H1 (cell line): ENCODE measurements around the gene HSPA1L. TPM values are rescaled to one million over a fixed set of nuclear protein-coding genes. Genes with fewer than 3 reads are reported as not detected.

Experiments
- CTCF ChIA-PET: fragments of 300-600 bp; sonication (Branson Sonifier 250); formaldehyde crosslinking; loops from one replicate; lab custom pipeline; 2021; ENCODE audit not compliant: partially characterized antibody; lab: Charles Lee
- POLR2A ChIA-PET: fragments of 300-600 bp; sonication (Branson Sonifier 250); formaldehyde crosslinking; loops from one replicate; lab custom pipeline; 2021; ENCODE audit warnings: inconsistent platforms; ENCODE audit not compliant: partially characterized antibody; lab: Charles Lee
- DNase-seq, 2 experiments: peaks; one replicate each; pipeline versions ENCODE4 v3.0.0 to v3.0.0-alpha.2; 2010 to 2022; ENCODE audit warnings: low spot score in 2 of 2, low read depth in 1 of 2, mixed read lengths in 1 of 2
- FAIRE-seq: peaks from 2 replicates; lab custom pipeline; 2011; peaks lifted over from hg19 to GRCh38; lab: Jason Lieb, UNC
- H2AFZ ChIP-seq: 2 replicates; pipeline ENCODE4 v1.8.1; 2012; ENCODE audit warnings: low read length, inconsistent platforms
- H2AK5ac ChIP-seq: 2 replicates; pipeline ENCODE4 v1.6.1; 2013; ENCODE audit warnings: low read depth, low read length
- H2BK120ac ChIP-seq: replicated peaks from 2 replicates; pipeline ENCODE3; 2013; ENCODE audit warnings: low read depth, low read length, inconsistent platforms
- H2BK12ac ChIP-seq: 2 replicates; pipeline ENCODE4 v1.6.1; 2013; ENCODE audit warnings: low read depth, low read length
- H2BK15ac ChIP-seq: 2 replicates; pipeline ENCODE4 v1.6.1; 2013; ENCODE audit warnings: low read length
- H2BK20ac ChIP-seq: 2 replicates; pipeline ENCODE4 v1.6.1; 2013; ENCODE audit warnings: low read length
- H2BK5ac ChIP-seq: 2 replicates; pipeline ENCODE4 v1.6.1; 2013; ENCODE audit warnings: low read depth, low read length
- H3K14ac ChIP-seq: 2 replicates; pipeline ENCODE4 v1.6.1; 2013; ENCODE audit warnings: inconsistent platforms; ENCODE audit not compliant: insufficient read length
- H3K18ac ChIP-seq: 2 replicates; pipeline ENCODE4 v1.6.1; 2013; ENCODE audit warnings: low read length; ENCODE audit errors: extremely low read depth
- H3K23ac ChIP-seq: 2 replicates; pipeline ENCODE4 v1.6.1; 2013; ENCODE audit warnings: inconsistent platforms; ENCODE audit not compliant: insufficient read length
- H3K23me2 ChIP-seq: 2 replicates; pipeline ENCODE4 v1.6.1; 2013; ENCODE audit warnings: low read depth, low read length
- H3K27ac ChIP-seq: 2 replicates; pipeline ENCODE4 v1.6.1; 2011; ENCODE audit warnings: low read depth, low read length, inconsistent platforms
- H3K27me3 ChIP-seq, 4 experiments: replicated peaks in 1 of 4; 1 replicate in 1 of 4; 2 replicates in 3 of 4; pipeline versions ENCODE4 v1.6.1 to v1.8.1; 2011 to 2013; ENCODE audit warnings: low read length in 3 of 4, mild to moderate bottlenecking in 3 of 4, inconsistent platforms in 2 of 4, mixed read lengths in 2 of 4, moderate library complexity in 1 of 4; ENCODE audit not compliant: control insufficient read depth in 3 of 4, insufficient read depth in 3 of 4; ENCODE audit errors: extremely low read depth in 1 of 4
- H3K36me3 ChIP-seq, 4 experiments: 2 replicates each; pipeline versions ENCODE4 v1.6.1 to v1.8.1; 2011 to 2013; ENCODE audit warnings: mild to moderate bottlenecking in 4 of 4, low read length in 3 of 4, moderate library complexity in 2 of 4, control low read depth in 1 of 4, inconsistent platforms in 1 of 4; ENCODE audit not compliant: insufficient read depth in 4 of 4, control insufficient read depth in 2 of 4
- H3K4ac ChIP-seq: replicated peaks from 2 replicates; pipeline ENCODE3; 2013; ENCODE audit warnings: low read length, low read depth, mixed read lengths, inconsistent platforms; ENCODE audit not compliant: insufficient read length
- H3K4me1 ChIP-seq, 4 experiments: replicated peaks in 1 of 4; 1 replicate in 1 of 4; 2 replicates in 3 of 4; pipeline versions ENCODE4 v1.6.1 to v1.8.1; 2011 to 2013; ENCODE audit warnings: low read length in 3 of 4, inconsistent platforms in 2 of 4, mixed read lengths in 1 of 4; ENCODE audit not compliant: insufficient read depth in 4 of 4, control insufficient read depth in 3 of 4
- H3K4me2 ChIP-seq, 2 experiments: 2 replicates each; pipeline versions ENCODE4 v1.6.1 to v1.8.1; 2011 to 2013; ENCODE audit warnings: low read depth in 2 of 2, low read length in 2 of 2, control low read depth in 1 of 2, inconsistent platforms in 1 of 2, mild to moderate bottlenecking in 1 of 2; ENCODE audit not compliant: insufficient read depth in 1 of 2
- H3K4me3 ChIP-seq, 4 experiments: fragments of 200-600, 300-600 bp in 1 of 4; sonication (generic), shearing (Covaris generic), sonication (Bioruptor Twin) in 1 of 4; 2 replicates each; pipeline versions ENCODE4 v1.5.1 to v1.8.1; 2011 to 2016; ENCODE audit warnings: low read length in 4 of 4, low read depth in 3 of 4, control low read depth in 2 of 4, inconsistent platforms in 2 of 4, mild to moderate bottlenecking in 2 of 4, mixed read lengths in 1 of 4, moderate library complexity in 1 of 4; ENCODE audit not compliant: insufficient read depth in 2 of 4; ENCODE audit errors: extremely low read depth in 1 of 4
- H3K56ac ChIP-seq: replicated peaks from 2 replicates; pipeline ENCODE3; 2013; ENCODE audit warnings: low read depth, mild to moderate bottlenecking, mixed read lengths, low read length, inconsistent platforms; ENCODE audit not compliant: insufficient read length
- H3K79me1 ChIP-seq: 2 replicates; pipeline ENCODE4 v1.6.1; 2013; ENCODE audit warnings: low read depth, low read length, control low read depth
- H3K79me2 ChIP-seq, 2 experiments: 2 replicates each; pipeline versions ENCODE4 v1.6.1 to v1.8.1; 2012 to 2013; ENCODE audit warnings: low read length in 2 of 2, mild to moderate bottlenecking in 2 of 2, inconsistent platforms in 1 of 2; ENCODE audit not compliant: insufficient read depth in 2 of 2, control insufficient read depth in 1 of 2
- H3K9ac ChIP-seq, 4 experiments: replicated peaks in 1 of 4; 1 replicate in 1 of 4; 2 replicates in 3 of 4; pipeline versions ENCODE4 v1.6.1 to v1.8.1; 2011 to 2013; ENCODE audit warnings: low read depth in 3 of 4, low read length in 3 of 4, control low read depth in 2 of 4, mild to moderate bottlenecking in 2 of 4, moderate library complexity in 2 of 4, inconsistent platforms in 1 of 4; ENCODE audit errors: extremely low read depth in 1 of 4
- H3K9me3 ChIP-seq, 2 experiments: 2 replicates each; pipeline versions ENCODE4 v1.6.1 to v1.8.1; 2012 to 2013; ENCODE audit warnings: mild to moderate bottlenecking in 2 of 2, moderate library complexity in 2 of 2, control low read depth in 1 of 2, inconsistent platforms in 1 of 2, low read depth in 1 of 2, low read length in 1 of 2, mixed read lengths in 1 of 2; ENCODE audit not compliant: insufficient read depth in 2 of 2
- H4K20me1 ChIP-seq, 2 experiments: replicated peaks in 1 of 2; 2 replicates each; pipeline versions ENCODE3 to v1.8.1; 2011 to 2013; ENCODE audit warnings: inconsistent platforms in 2 of 2, low read length in 2 of 2, mild to moderate bottlenecking in 1 of 2; ENCODE audit not compliant: insufficient read depth in 2 of 2, control insufficient read depth in 1 of 2
- H4K5ac ChIP-seq: 2 replicates; pipeline ENCODE4 v1.6.1; 2013; ENCODE audit warnings: low read length, low read depth, mixed read lengths, inconsistent platforms; ENCODE audit not compliant: insufficient read length
- H4K8ac ChIP-seq: 2 replicates; pipeline ENCODE4 v1.8.0; 2013; ENCODE audit warnings: mild to moderate bottlenecking, moderate library complexity, low read length, inconsistent platforms; ENCODE audit not compliant: insufficient read depth; ENCODE audit errors: extremely low read depth
- H4K91ac ChIP-seq: replicated peaks from 2 replicates; pipeline ENCODE3; 2013; ENCODE audit warnings: low read length, mixed read lengths, inconsistent platforms; ENCODE audit not compliant: insufficient read length
- EGR1 ChIP-seq: IDR thresholded peaks from 2 replicates; pipeline ENCODE4 v1.6.1; 2011; ENCODE audit warnings: low read depth, low read length, borderline replicate concordance
- HDAC2 ChIP-seq, 2 experiments: fragments of 300-600 bp in 1 of 2; sonication (generic) in 1 of 2; IDR thresholded peaks; 2 replicates each; pipeline ENCODE4 v1.6.1; 2011 to 2012; ENCODE audit warnings: low read depth in 2 of 2, low read length in 2 of 2, mild to moderate bottlenecking in 2 of 2, moderate library complexity in 2 of 2, borderline replicate concordance in 1 of 2, inconsistent platforms in 1 of 2
- JUN ChIP-seq: IDR thresholded peaks from 2 replicates; pipeline ENCODE4 v1.6.1; 2011; ENCODE audit warnings: low read depth, mild to moderate bottlenecking, improper control_type of control experiment, low read length
- JUND ChIP-seq: IDR thresholded peaks from 2 replicates; pipeline ENCODE4 v1.6.1; 2011; ENCODE audit warnings: mild to moderate bottlenecking, improper control_type of control experiment, low read length
- NANOG ChIP-seq: IDR thresholded peaks from 2 replicates; pipeline ENCODE4 v1.6.1; 2011; ENCODE audit warnings: low read length, low read depth, mild to moderate bottlenecking, inconsistent platforms; ENCODE audit not compliant: insufficient read depth, poor library complexity, severe bottlenecking
- POU5F1 ChIP-seq: IDR thresholded peaks from 2 replicates; pipeline ENCODE4 v1.6.1; 2011; ENCODE audit warnings: low read depth, mild to moderate bottlenecking, low read length, moderate library complexity
- RAD21 ChIP-seq, 2 experiments: IDR thresholded peaks in 1 of 2; conservative IDR thresholded peaks in 1 of 2; 2 replicates each; pipeline ENCODE4 v1.6.1; 2011; ENCODE audit warnings: low read depth in 2 of 2, low read length in 2 of 2, improper control_type of control experiment in 1 of 2, inconsistent platforms in 1 of 2, mild to moderate bottlenecking in 1 of 2, moderate library complexity in 1 of 2
- RBBP5 ChIP-seq: IDR thresholded peaks from 2 replicates; pipeline ENCODE4 v1.7.1; 2012; ENCODE audit warnings: low read depth, mild to moderate bottlenecking, inconsistent platforms, low read length, moderate library complexity, borderline replicate concordance
- RFX5 ChIP-seq: IDR thresholded peaks from 2 replicates; pipeline ENCODE4 v1.6.1; 2011; ENCODE audit warnings: low read depth, low read length, improper control_type of control experiment, borderline replicate concordance
- SP2 ChIP-seq: IDR thresholded peaks from 2 replicates; pipeline ENCODE4 v1.6.1; 2012; ENCODE audit warnings: mild to moderate bottlenecking, low read length, inconsistent platforms
- TBP ChIP-seq: IDR thresholded peaks from 2 replicates; pipeline ENCODE4 v1.6.1; 2011; ENCODE audit warnings: low read depth, low read length, improper control_type of control experiment
- TEAD4 ChIP-seq: IDR thresholded peaks from 2 replicates; pipeline ENCODE4 v1.6.1; 2012; ENCODE audit warnings: low read depth, low read length, inconsistent platforms, mixed read lengths
- ZNF274 ChIP-seq: IDR thresholded peaks from 2 replicates; pipeline ENCODE4 v1.7.0; 2012; ENCODE audit warnings: low read length, borderline replicate concordance; ENCODE audit errors: extremely low read depth
- WGBS, 2 experiments: shearing (Covaris generic) in 1 of 2; methylation state at CpG; one replicate each; pipeline versions ENCODE4 v1.1.6 to v1.1.7; 2013 to 2015; ENCODE audit warnings: low lambda C conversion rate in 2 of 2, mixed read lengths in 2 of 2, inconsistent platforms in 1 of 2, low coverage in 1 of 2, missing lambda C conversion rate in 1 of 2; ENCODE audit not compliant: insufficient replicate concordance in 2 of 2, insufficient coverage in 1 of 2, insufficient read length in 1 of 2; ENCODE audit errors: extremely low coverage in 1 of 2, missing lambda C conversion rate in 1 of 2; 5-methylcytosine and 5-hydroxymethylcytosine counted together
- polyA plus RNA-seq, 7 experiments: library from polyadenylated mRNA; depleted of rRNA in 3 of 7; stranded (reverse) in 5 of 7; unstranded in 2 of 7; fragments of >200 nt in 5 of 7; fragments of 200-250 nt in 2 of 7; gene quantifications; 1 replicate in 5 of 7; 2 replicates in 1 of 7; 4 replicates in 1 of 7; pipeline versions ENCODE4 v1.2.1 to v1.2.3, GENCODE V29; 2011 to 2013; ENCODE audit warnings: missing spikeins in 2 of 7, mixed read lengths in 2 of 7
- total RNA-seq: library from RNA; stranded (reverse); fragmentation: NEBNext Ultra II Directional; extraction: Animal tissue kit (Norgen Biotek cat#: 25700); gene quantifications from 2 replicates; pipeline ENCODE4 v1.2.1, GENCODE V29; 2021

The HSPA1L gene
- total and polyA plus RNA-seq, 2 of the 8 experiments (the other 6 are each of a cell fraction or from before 2014, with no cell fraction given), result 1.00 to 1.9 TPM

DNA sequence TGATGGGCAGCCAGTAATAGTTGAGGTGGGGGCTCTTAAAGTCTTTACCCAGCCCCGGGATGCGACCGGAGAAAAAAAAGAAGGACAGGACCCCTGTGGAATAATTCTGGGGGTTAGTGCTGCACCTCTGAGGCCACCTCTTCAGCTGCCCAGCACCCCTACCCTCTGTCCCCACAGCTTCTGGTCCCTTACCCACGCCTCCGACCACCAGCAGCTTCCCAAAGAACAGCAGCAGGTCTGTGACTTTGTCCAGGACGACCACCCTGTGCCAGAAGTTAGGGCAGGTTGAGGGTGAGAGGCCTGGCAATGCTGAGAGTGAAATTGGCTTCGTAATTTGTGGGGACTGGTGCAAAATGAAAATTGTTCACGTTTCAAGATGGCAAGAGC is 49.7 kb upstream of the HSPA1L start:
- Histone ChIP-seq H3K18ac (no peak overlapping the region), H3K4ac (peak overlapping the region; percentile 19), H2AK5ac (peak overlapping the region; percentile 76; the same call in 1 of the 2 replicates), H3K4me3 (no peak overlapping the region), H3K9ac (no peak overlapping the region; a peak in 1 of 7 replicates), H2BK120ac (no peak overlapping the region), H3K79me2 (no peaks in the 10 kb centered on the region), H3K56ac (no peak overlapping the region), H2BK12ac (peak overlapping the region; percentile 68; the same call in 1 of the 2 replicates), H3K27me3 (0 out of 7 replicates have a peak, but pooled peaks cover 0 to 3% (median 0%) of the 10 kb centered on the region in 4 experiments), H4K20me1 (no peaks in the 10 kb centered on the region), H3K79me1 (0 out of 2 replicates have a peak, but pooled peaks cover 2% of the 10 kb centered on the region), H2AFZ (no peak overlapping the region), H3K14ac (no peak overlapping the region), H4K8ac (no peak overlapping the region), H4K91ac (no peak overlapping the region), H2BK5ac (no peak overlapping the region), H3K36me3 (peaks cover 0 to 4% (median 2%) of the 10 kb centered on the region in 4 experiments; a peak in 4 of 8 replicates), H3K4me1 (peaks cover 0 to 12% (median 1%) of the 10 kb centered on the region in 4 experiments; a peak in 5 of 7 replicates), H3K4me2 (peak overlapping the region; percentile 76 to 89; a peak in 1 of 4 replicates), H3K9me3 (no peaks in the 10 kb centered on the region), H3K23me2 (peaks cover 8% of the 10 kb centered on the region; the same call in 1 of the 2 replicates), H2BK20ac (no peak overlapping the region), H4K5ac (no peak overlapping the region), H3K23ac (no peak overlapping the region), H2BK15ac (no peak overlapping the region), H3K27ac (no peak overlapping the region)
- POLR2A ChIA-PET, result interaction anchor here (0.7 to 6.7 kb wide), 11 partner anchors 11 to 125 kb away, joined by 3 to 71 read pairs (median 12); partner anchors contain the start of genes EHMT2, HSPA1B, MSH5 and SLC44A4
- FAIRE-seq (no peak), DNase-seq (no peak)
- CTCF ChIA-PET, result interaction anchor here (0.6 to 2.3 kb wide), 5 partner anchors 10 to 95 kb away, joined by 3 to 13 read pairs (median 4); no protein-coding TSS in a partner anchor
- 89% methylated on average over 6 of the region's 8 CpGs; no CpG with 5 or more reads in 1 of the 2 experiments for WGBS, 2 experiments
- no peak for TF ChIP-seq EGR1
- no peak for TF ChIP-seq RAD21 (IDR thresholded peaks at IDR 0.05 in 1 of 2, conservative IDR thresholded peaks at IDR 0.05 in 1 of 2; ENCODE audit: low read depth in 2 of 2, low read length in 2 of 2)
- no peak for TF ChIP-seq RFX5
- no peak for TF ChIP-seq JUN
- no peak for TF ChIP-seq SP2
- TF ChIP-seq RBBP5, result no peak
- TF ChIP-seq TEAD4, result no peak
- no peak for TF ChIP-seq NANOG
- TF ChIP-seq POU5F1, result no peak
- no peak for TF ChIP-seq HDAC2 (IDR thresholded peaks at IDR 0.05; ENCODE audit: borderline replicate concordance in 1 of 2, low read depth in 2 of 2, low read length in 2 of 2)
- no peak for TF ChIP-seq ZNF274
- no peak for TF ChIP-seq TBP
- no peak for TF ChIP-seq JUND
